ENCODE results near the gene STK10.

- TF ChIP-seq RFX5 (IDR thresholded peaks at IDR 0.05) (no peak), CTCF (IDR thresholded peaks at IDR 0.05) (no peak), EP300 (IDR thresholded peaks at IDR 0.05) (no peak), KDM5A (IDR thresholded peaks at IDR 0.05) (no peak)
Observed at GRCh38 chr5:172102218-172102870, 85.7 kb downstream of the STK10 start.
